Muscle of leg (tissue), 9 donors: ENCODE results near the gene TSTD2. TPM values are rescaled to one million over a fixed set of nuclear protein-coding genes. Genes with fewer than 3 reads are reported as not detected.

Source experiments
- polyA plus RNA-seq, 8 donors: library from polyadenylated mRNA; unstranded; fragments of 120-200 nt; gene quantifications; one replicate each; pipeline versions ENCODE4 v1.2.1 to v1.2.3, GENCODE V29; 2013; ENCODE audit warnings: inconsistent platforms in 1 of 8, low replicate concordance in 1 of 8; ENCODE audit not compliant: insufficient read length in 8 of 8, insufficient read depth in 1 of 8
- total RNA-seq: library from RNA; stranded (reverse); fragments of 120-200 nt; gene quantifications from one replicate; pipeline ENCODE4 v1.2.4, GENCODE V29; 2013

The TSTD2 gene
- total and polyA plus RNA-seq, 9 donors, result 17.6 to 30.4 (median 19.6) TPM

Other genes starting within 250 kb of the TSTD2 start
- 4.3 TPM for gene TDRD7, start 221.3 kb downstream of the TSTD2 start, total RNA-seq
- gene TDRD7, start 221.3 kb downstream of the TSTD2 start, polyA plus RNA-seq, result 1 to 10 TPM; 2.9 to 4.9 (median 4.3) TPM
- 46.1 TPM for gene TMOD1, start 131.7 kb downstream of the TSTD2 start, total RNA-seq
- 100 to 1,000 TPM in 5 of 8 donors, 10 to 100 TPM in 3; 79.9 to 139 (median 116) TPM for gene TMOD1, start 131.7 kb downstream of the TSTD2 start, polyA plus RNA-seq
- gene NCBP1, start 453 bp upstream of the TSTD2 start, total RNA-seq, result 27.8 TPM
- 10 to 100 TPM; 28.4 to 43.4 (median 35.0) TPM for gene NCBP1, start 453 bp upstream of the TSTD2 start, polyA plus RNA-seq
- gene XPA, start 64.0 kb upstream of the TSTD2 start, total RNA-seq, result 18.4 TPM
- 10 to 100 TPM; 18.2 to 22.9 (median 20.7) TPM for gene XPA, start 64.0 kb upstream of the TSTD2 start, polyA plus RNA-seq
- gene FOXE1, start 219.9 kb upstream of the TSTD2 start, total RNA-seq, result not detected
- gene FOXE1, start 219.9 kb upstream of the TSTD2 start, polyA plus RNA-seq, result not detected